ENCODE data around the gene PPP1R3E.

DNA sequence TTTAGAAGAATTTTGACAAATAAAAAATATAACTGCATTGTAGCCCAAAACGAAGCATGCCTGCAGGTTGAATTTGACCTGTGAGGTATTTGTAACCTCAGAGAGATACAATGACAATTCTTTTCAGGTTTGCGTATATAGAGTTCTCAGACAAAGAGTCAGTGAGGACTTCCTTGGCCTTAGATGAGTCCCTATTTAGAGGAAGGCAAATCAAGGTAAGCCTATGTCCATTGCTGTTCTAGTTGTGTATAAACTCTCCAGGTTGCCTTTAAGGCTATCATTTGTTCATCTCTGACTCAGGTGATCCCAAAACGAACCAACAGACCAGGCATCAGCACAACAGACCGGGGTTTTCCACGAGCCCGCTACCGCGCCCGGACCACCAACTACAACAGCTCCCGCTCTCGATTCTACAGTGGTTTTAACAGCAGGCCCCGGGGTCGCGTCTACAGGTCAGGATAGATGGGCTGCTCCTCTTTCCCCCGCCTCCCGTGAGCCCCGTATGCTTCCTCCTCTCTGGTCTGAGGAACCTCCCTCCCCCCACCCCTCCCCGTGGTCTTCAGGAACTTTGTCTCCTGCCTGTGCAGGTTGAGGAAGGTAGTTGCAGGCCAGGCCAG is 21.3 kb upstream of the PPP1R3E start:
- TF ChIP-seq POLR2AphosphoS5 (IDR thresholded peaks at IDR 0.05) (no peak), EP300 (IDR thresholded peaks at IDR 0.05) (no peak), CTCF (IDR thresholded peaks at IDR 0.05) (no peak), POLR2A (IDR thresholded peaks at IDR 0.05) (no peak)
